ENCODE data around the gene CNR2.
"Not testable (repeated sequence)": the region's sequence is repeated elsewhere in the genome, so short reads cannot be mapped to it uniquely, and the experiment has no call there.

CNR2 gene

DNA sequence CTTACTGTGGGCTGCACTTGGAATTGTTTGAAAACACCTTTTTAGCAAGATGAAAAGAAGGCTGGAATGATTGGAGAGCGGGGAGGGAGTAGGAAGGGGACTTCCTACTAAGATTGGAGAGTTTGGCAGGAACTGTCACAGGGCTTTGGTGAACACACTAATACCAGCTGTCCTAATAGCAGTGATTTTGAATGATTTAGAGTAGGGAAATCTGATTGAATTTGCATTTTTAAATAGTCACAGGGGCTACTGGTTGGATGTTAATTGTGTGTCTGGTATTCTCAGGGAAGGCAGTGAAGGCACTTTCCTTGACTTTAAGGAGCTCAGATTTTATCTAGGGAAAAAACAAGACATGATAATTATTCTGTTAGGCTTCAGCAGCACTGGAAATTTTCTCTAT lies 85.4 kb downstream of the CNR2 start:
- DNase-seq = no peak

DNA sequence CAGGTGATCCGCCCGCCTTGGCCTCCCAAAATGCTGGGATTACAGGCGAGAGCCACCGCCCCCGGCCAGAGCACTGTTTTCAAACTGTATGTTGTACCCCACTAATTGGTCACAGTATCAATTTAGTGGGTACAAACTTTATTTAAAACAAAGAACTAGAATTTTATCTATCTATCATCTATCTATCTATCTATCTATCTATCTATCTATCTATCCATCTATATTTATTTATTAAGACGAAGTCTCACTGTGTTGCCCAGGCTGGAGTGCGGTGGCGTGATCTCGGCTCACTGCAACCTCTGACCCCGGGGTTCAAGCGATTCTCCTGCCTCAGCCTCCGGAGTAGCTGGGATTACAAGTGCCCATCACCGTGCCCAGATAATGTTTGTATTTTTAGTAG lies 86.6 kb downstream of the CNR2 start:
- DNase-seq = not testable (repeated sequence)

DNA sequence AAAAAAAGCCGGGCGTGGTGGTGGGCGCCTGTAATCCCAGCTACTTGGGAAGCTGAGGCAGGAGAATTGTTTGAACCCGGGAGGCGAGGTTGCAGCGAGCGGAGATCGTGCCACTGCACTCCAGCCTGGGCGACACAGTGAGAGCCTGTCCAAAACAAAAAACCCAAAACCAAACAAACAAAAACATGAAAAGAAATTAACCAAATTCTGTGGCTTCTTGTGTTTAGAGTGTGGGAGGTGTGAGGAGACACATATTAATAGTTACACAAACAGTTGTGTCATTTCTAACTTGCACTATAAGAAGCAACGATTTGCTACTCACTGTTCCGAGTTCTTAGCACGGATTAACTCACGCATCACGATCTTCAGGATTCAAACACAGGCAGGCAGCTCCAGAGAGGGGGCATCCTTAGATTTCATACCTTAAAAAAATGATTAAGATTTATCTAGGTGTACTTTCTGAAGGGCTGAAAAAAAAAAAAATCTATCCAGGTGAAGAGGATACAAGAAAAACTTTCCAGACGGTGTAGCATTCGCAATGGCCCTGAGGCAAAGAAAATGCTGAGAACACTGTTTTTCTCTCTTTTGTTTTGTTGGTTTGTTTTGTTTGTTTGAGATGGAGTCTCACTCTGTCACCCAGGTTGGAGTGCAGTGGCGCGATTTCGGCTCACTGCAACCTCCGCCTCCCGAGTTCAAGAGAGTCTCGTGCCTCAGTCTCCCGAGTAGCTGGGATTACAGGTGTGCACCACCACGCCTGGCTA lies 87.2 kb downstream of the CNR2 start:
- DNase-seq = no peak

DNA sequence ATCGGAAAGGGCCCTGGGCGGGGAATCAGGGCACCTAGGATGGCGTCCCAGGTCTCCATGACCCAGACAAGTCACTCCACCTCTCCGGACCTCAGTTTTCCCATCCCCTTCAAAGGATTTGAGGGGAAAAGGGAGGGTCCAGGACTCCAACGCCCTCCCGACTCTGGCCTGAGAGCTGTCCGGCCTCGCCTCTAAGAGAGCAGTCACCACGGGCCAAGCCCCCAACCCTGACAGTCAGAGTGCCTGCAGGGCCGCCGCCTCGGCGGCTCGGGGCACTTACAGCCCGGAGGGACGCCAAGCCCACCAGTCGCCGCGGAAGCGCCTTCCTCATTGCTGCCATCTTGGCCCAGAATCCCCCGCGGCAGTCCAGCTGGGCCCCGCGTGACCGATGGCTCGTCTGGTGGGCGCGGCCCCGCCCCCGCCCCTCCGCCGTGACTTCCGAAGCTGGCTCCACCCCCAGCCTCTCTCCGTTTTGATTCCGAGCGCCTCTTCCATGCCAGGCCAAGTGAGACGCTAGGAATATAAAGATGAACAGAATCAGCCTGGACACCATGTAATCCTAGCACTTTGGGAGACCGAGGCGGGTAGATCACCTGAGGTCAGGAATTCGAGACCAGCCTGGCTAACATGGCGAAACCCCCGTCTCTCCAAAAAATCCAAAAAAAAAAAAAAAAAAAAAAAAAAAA lies 87.9 kb downstream of the CNR2 start, which contains the start of gene HMGCL:
Gene HMGCL (minus strand): TSS at position 354 of the 686 bp plus-strand sequence. CDS start 14 bp downstream, at position 340.
- peak; percentile 93 for DNase-seq

DNA sequence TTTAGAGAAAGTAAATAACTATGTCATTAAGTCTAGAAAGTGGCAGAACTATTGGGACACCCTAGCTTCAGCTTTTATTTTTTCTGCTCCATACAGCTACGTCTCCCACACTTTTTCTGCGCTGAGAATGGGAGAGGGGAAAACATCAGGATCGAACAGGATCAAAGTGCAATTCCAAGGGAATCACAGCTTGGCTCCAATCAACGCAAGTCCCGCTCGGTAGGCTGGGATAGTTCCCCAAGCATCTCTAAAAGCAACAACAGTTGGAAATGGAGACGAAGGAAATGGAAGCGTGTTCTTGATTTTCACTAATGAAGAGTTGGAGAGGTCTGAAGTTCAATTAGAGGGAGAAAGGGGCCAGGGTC lies 88.5 kb downstream of the CNR2 start:
- DNase-seq = no peak

DNA sequence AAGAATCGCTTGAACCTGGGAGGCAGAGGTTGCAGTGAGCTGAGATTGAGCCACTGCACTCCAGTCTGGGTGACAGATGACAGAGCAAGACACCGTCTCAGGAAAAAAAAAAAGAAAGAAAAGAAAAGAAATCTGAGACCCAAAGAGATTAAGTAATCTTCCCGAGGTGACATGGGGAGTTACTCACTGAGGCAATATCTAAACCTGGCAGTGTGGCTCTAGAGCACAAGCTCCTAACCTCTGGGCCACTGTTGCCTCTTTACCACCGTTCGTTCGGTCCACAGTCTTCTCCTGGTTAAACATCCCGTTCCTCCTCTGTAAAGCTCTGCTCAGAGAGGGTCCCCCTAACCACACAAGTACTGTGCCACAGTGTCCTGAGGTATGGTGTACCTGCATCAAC lies 89.4 kb downstream of the CNR2 start:
- no peak for DNase-seq
